Measurements from ENCODE around the gene PRR23E. TPM values are rescaled to one million over a fixed set of nuclear protein-coding genes. Genes with fewer than 3 reads are reported as not detected.

Gene PRR23E
- total RNA-seq, 1 donor from 2014 or later, result not detected

DNA sequence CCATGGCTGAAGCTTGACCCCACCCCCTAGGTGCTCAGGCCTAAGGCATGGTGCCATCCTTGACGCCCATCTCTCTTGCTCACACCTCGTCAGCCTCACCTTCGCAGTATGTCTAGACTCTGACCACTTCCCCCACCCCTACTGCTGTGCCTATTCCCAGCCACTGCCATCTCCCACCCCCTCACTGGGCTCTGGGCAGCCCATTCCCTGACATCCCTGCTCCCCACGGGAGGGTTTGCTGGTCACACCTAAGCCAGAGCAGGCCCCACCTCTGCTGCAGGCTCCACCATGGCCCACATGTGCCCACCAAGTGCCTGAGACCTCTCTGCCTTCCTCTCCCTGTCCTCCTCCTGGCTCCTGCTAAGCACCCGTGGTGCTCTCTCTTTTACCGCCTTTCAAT, 47.7 kb upstream of the PRR23E start:
- Histone ChIP-seq H3K4me1 (ENCODE audit: insufficient read depth, low read length) (no peaks in the 10 kb centered on the region), H3K9me3 (ENCODE audit: insufficient read depth, low read depth, low read length) (no peaks in the 10 kb centered on the region), H3K9ac (ENCODE audit: low read length) (no peak overlapping the region), H3K4me3 (ENCODE audit: insufficient read depth, low read depth, low read length) (no peak overlapping the region), H2AFZ (ENCODE audit: low read depth, low read length) (no peak overlapping the region), H3K27me3 (ENCODE audit: insufficient read depth, low read length) (no peaks in the 10 kb centered on the region), H3K36me3 (ENCODE audit: insufficient read depth, low read length) (no peaks in the 10 kb centered on the region), H3K4me2 (ENCODE audit: low read length) (no peak overlapping the region), H3K79me2 (ENCODE audit: insufficient read depth, low read length) (no peaks in the 10 kb centered on the region), H4K20me1 (ENCODE audit: insufficient read depth, low read length) (no peaks in the 10 kb centered on the region), H3K27ac (ENCODE audit: low read depth, low read length) (no peak overlapping the region)
- no peak for FAIRE-seq
- no peak overlapping the region for H3K4me3 Mint-ChIP-seq (ENCODE audit: unreplicated experiment)
- no peaks in the 10 kb centered on the region for H3K36me3 Mint-ChIP-seq (ENCODE audit: low read depth, unreplicated experiment)
- DNase-seq (ENCODE audit: low read depth), result no peak
- no peaks in the 10 kb centered on the region for H3K4me1 Mint-ChIP-seq (ENCODE audit: low read depth, unreplicated experiment)
- H3K9me3 Mint-ChIP-seq (ENCODE audit: unreplicated experiment), result peaks cover 5% of the 10 kb centered on the region
- TF ChIP-seq, protein P1, sequence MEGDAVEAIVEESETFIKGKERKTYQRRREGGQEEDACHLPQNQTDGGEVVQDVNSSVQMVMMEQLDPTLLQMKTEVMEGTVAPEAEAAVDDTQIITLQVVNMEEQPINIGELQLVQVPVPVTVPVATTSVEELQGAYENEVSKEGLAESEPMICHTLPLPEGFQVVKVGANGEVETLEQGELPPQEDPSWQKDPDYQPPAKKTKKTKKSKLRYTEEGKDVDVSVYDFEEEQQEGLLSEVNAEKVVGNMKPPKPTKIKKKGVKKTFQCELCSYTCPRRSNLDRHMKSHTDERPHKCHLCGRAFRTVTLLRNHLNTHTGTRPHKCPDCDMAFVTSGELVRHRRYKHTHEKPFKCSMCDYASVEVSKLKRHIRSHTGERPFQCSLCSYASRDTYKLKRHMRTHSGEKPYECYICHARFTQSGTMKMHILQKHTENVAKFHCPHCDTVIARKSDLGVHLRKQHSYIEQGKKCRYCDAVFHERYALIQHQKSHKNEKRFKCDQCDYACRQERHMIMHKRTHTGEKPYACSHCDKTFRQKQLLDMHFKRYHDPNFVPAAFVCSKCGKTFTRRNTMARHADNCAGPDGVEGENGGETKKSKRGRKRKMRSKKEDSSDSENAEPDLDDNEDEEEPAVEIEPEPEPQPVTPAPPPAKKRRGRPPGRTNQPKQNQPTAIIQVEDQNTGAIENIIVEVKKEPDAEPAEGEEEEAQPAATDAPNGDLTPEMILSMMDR (IDR thresholded peaks at IDR 0.05; ENCODE audit: insufficient read depth, low read depth, low read length), result no peak
- TF ChIP-seq EZH2 (IDR thresholded peaks at IDR 0.05; ENCODE audit: insufficient read depth, low read length), result no peak
- peaks cover 43% of the 10 kb centered on the region for H3K27me3 Mint-ChIP-seq (ENCODE audit: low read depth, unreplicated experiment)
- no peak overlapping the region for H3K27ac Mint-ChIP-seq (ENCODE audit: unreplicated experiment)

DNA sequence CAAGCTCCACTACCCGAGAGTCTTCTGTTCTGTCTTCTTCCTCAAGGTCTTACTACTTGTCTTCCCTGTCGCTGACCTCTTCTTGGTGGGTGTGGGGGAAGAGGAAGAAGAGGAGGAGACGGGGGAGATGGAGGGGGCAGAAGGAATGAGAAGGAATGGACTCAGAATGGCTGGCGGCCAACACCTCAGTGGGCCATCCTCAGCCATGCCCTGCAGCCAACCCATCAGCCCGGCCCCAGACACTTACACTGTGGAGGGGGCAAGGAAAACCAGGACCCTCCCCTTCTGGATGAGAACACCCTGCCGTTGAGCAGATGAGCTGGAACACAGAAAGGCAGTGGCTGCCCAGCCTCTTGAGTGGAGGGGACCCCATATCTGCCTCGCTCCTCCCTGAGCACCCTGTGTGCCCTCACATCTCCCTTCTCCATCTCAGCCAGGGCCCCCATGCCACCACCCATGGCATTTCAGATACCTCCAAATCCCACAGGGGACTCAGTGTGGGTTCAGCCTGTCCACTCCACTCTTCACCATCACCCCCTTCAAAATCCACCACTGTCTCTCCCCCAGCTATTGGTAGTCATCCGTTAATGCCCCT, 45.5 kb upstream of the PRR23E start:
- Histone ChIP-seq H3K9me3 (ENCODE audit: insufficient read depth, low read depth, low read length) (no peaks in the 10 kb centered on the region), H3K27ac (ENCODE audit: low read depth, low read length) (no peak overlapping the region), H3K79me2 (ENCODE audit: insufficient read depth, low read length) (no peaks in the 10 kb centered on the region), H3K27me3 (ENCODE audit: insufficient read depth, low read length) (no peaks in the 10 kb centered on the region), H4K20me1 (ENCODE audit: insufficient read depth, low read length) (no peaks in the 10 kb centered on the region), H3K4me2 (ENCODE audit: low read length) (no peak overlapping the region), H3K4me3 (ENCODE audit: insufficient read depth, low read depth, low read length) (no peak overlapping the region), H3K9ac (ENCODE audit: low read length) (no peak overlapping the region), H2AFZ (ENCODE audit: low read depth, low read length) (no peak overlapping the region), H3K36me3 (ENCODE audit: insufficient read depth, low read length) (no peaks in the 10 kb centered on the region), H3K4me1 (ENCODE audit: insufficient read depth, low read length) (no peaks in the 10 kb centered on the region)
- FAIRE-seq (no peak), DNase-seq (ENCODE audit: low read depth) (no peak)
- TF ChIP-seq, protein P1 (IDR thresholded peaks at IDR 0.05; ENCODE audit: insufficient read depth, low read depth, low read length), result no peak
- no peak for TF ChIP-seq EZH2 (IDR thresholded peaks at IDR 0.05; ENCODE audit: insufficient read depth, low read length)
- H3K36me3 Mint-ChIP-seq (ENCODE audit: low read depth, unreplicated experiment), result no peaks in the 10 kb centered on the region
- no peak overlapping the region for H3K4me3 Mint-ChIP-seq (ENCODE audit: unreplicated experiment)
- H3K27ac Mint-ChIP-seq (ENCODE audit: unreplicated experiment), result no peak overlapping the region
- H3K9me3 Mint-ChIP-seq (ENCODE audit: unreplicated experiment), result peaks cover 5% of the 10 kb centered on the region
- H3K27me3 Mint-ChIP-seq (ENCODE audit: low read depth, unreplicated experiment), result peaks cover 36% of the 10 kb centered on the region
- peaks cover 3% of the 10 kb centered on the region for H3K4me1 Mint-ChIP-seq (ENCODE audit: low read depth, unreplicated experiment)

DNA sequence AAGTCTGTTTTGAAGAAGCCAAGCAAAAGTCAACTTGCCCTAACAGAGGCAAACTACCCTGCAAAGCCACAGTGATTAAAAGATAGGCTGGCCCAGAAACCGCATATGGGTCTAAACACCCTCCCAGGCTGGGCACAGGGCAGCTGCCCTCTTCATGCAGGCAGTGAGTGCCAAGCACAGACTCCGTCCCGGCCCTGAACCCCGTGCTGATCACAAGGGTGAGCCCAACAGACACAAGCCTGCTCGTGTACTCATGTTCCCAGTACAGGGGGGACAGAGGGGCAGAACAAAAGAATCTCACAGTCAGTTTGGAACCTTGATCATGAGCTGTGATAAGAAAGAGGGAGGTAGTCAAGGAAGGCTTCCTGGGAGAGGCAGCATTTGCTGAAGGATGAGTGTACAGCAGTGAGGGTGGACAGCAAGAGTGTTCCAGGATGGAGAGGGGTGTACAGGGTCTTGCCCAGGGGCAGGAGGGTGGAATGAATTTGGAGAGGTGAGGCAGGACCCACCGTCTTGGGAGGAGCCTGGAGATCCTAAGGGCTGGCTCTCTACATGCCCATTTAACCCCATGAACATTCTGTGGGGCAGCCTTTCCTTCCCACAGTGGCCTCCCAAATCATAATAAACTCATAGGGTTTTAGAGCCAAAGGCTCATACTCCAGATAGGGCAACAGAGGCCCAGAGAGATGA, 43.2 kb upstream of the PRR23E start:
- H3K4me1 Mint-ChIP-seq (ENCODE audit: low read depth, unreplicated experiment), result peaks cover 5% of the 10 kb centered on the region
- peaks cover 3% of the 10 kb centered on the region for H3K9me3 Mint-ChIP-seq (ENCODE audit: unreplicated experiment)
- no peak overlapping the region for H2AFZ ChIP-seq (ENCODE audit: low read depth, low read length)
- TF ChIP-seq EZH2 (IDR thresholded peaks at IDR 0.05; ENCODE audit: insufficient read depth, low read length), result no peak
- TF ChIP-seq, protein P1 (IDR thresholded peaks at IDR 0.05; ENCODE audit: insufficient read depth, low read depth, low read length), result no peak
- no peak overlapping the region for H3K4me3 Mint-ChIP-seq (ENCODE audit: unreplicated experiment)
- H3K27ac Mint-ChIP-seq (ENCODE audit: unreplicated experiment), result no peak overlapping the region
- no peak overlapping the region for H3K27ac ChIP-seq (ENCODE audit: low read depth, low read length)
- no peak overlapping the region for H3K9ac ChIP-seq (ENCODE audit: low read length)
- H3K4me2 ChIP-seq (ENCODE audit: low read length), result no peak overlapping the region
- H3K36me3 Mint-ChIP-seq (ENCODE audit: low read depth, unreplicated experiment), result no peaks in the 10 kb centered on the region
- no peaks in the 10 kb centered on the region for H3K9me3 ChIP-seq (ENCODE audit: insufficient read depth, low read depth, low read length)
- FAIRE-seq (no peak), DNase-seq (ENCODE audit: low read depth) (no peak)
- no peaks in the 10 kb centered on the region for H3K27me3 ChIP-seq (ENCODE audit: insufficient read depth, low read length)
- no peaks in the 10 kb centered on the region for H3K4me1 ChIP-seq (ENCODE audit: insufficient read depth, low read length)
- H3K79me2 ChIP-seq (ENCODE audit: insufficient read depth, low read length), result no peaks in the 10 kb centered on the region
- H3K4me3 ChIP-seq (ENCODE audit: insufficient read depth, low read depth, low read length), result no peak overlapping the region
- peaks cover 33% of the 10 kb centered on the region for H3K27me3 Mint-ChIP-seq (ENCODE audit: low read depth, unreplicated experiment)
- H3K36me3 ChIP-seq (ENCODE audit: insufficient read depth, low read length), result no peaks in the 10 kb centered on the region
- H4K20me1 ChIP-seq (ENCODE audit: insufficient read depth, low read length), result no peaks in the 10 kb centered on the region

Measured in astrocyte (in vitro differentiated cells and primary cell).